T follicular helper cell (primary cell): Measurements from ENCODE around the gene SFXN2.
"Not testable (repeated sequence)": the region's sequence is repeated elsewhere in the genome, so short reads cannot be mapped to it uniquely, and the experiment has no call there.

Experiments
- DNase-seq: peaks from one replicate; pipeline ENCODE4 v3.0.0-alpha.2; 2020; ENCODE audit warnings: low read depth

The SFXN2 gene

DNA sequence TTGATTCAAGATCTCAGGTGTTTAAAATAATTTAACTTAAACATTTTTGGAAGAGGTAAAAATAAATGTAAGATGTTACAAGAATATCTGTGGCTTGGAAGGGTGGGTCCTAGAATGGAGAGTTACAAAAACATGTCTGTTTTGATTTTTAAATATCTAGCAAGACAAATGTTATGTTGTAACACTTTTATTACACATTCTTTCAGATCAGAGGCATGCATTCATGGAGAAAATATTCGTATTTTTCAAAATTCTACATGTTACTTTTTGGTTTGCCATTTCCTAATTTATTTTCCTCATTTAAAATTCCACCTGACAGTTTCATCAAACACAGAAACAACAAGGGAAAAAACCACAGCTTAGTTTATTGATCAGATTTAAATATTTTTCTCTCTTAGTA, 39.3 kb downstream of the SFXN2 start:
- no peak for DNase-seq

DNA sequence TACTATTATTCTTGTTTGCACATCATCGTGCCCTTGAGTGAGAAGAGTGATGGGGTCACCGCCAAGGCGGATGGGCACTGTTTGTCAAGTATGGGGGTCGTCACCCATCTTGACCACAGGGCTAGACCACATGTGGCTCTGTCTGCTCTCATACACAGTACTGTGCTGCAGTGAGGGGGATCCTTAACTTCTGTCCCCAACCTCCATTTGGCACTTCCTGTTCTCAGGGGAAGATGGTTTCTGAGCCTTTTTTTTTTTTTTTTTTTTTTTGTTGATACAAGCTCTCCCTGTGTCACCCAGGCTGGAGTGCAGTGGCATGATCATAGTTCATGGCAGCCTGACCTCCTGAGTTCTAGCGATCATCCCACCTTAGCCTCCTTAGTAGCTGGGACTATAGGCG, 42.9 kb downstream of the SFXN2 start:
- no peak for DNase-seq

DNA sequence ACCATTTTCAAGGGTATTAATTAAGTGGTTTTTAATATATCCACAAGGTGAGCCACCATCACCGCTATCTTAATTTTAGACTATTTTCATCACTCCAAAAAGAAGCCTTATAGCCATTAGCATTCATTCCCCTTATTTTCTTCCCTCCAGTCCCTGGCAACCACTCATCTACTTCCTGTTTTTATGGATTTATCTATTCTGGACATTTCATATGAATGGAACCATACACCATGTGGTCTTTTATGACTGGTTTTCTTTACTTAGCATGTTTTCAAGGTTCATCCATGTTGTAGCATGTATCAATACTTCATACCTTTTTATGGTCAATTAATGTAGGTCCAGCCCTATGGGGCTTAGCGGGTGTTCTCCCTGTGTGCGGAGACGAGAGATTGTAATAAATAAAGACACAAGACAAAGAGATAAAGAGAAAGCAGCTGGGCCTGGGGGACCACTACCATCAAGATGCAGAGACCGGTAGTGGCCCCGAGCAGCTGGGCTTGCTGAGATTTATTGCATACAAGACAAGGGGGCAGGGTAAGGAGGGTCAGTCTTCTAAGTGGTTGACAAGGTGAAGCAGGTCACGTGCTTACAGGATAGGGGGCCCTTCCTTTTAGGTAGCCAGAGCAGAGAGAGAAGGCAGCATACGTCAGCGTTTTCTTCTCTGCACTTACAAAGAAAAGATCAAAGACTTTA, 44.0 kb downstream of the SFXN2 start:
- DNase-seq = no peak

DNA sequence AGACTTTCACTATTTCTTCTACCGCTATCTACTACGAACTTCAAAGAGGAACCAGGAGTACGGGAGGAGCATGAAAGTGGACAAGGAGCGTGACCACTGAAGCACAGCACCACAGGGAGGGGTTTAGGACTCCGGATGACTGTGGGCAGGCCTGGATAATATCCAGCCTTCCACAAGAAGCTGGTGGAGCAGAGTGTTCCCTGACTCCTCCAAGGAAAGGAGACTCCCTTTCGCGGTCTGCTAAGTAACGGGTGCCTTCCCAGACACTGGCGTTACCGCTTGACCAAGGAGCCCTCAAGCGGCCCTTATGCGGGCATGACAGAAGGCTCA, 44.5 kb downstream of the SFXN2 start:
- DNase-seq = not testable (repeated sequence)

DNA sequence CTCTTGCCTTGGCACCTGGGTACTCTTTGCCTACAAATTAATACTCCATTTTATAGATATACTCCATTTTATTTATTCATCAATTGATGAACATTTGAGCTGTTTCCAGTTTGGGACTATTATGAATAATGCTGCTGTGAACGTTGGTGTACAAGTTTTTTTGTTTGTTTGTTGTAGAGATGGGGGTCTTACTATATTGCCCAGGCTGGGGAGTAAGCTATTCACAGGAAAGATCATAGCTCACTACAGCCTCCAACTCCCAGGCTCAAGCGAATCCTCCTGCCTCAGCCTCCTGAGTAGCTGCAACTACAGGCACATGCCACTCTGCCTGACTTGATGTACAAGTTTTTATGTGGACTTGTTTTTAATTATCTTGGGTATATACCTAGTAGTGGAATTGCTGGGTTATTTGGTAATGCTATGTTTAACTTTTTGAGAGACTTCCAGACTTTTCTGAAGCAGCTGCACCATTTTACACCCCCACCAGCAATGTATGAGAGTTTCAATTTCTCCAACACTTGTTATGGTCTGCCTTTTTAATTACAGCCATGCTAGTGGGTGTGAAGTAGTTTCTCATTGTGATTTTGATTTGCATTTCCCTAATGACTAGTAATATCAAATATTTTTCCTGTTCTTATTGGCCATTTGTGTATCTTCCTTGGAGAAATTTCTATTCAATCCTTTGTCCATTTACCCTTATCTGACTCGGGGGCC, 45.2 kb downstream of the SFXN2 start:
- DNase-seq = no peak

DNA sequence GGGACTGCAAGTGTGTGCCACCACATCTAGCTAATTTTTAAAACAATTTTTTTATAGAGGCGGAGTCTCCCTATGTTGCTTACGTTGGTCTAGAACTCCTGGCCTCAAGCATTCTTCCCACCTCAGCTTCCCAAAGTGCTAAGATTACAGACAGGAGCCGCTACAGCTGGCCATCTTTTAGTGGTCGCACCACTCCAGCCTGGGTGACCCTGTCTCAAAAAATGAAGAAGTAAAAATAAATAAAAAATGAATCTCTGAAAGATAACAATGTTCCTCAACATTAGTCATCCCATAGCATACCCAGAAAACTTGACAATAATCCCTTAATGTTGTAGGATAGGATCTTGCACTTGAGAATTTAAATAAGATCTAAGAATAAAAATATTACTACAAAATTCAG, 47.5 kb downstream of the SFXN2 start:
- DNase-seq = no peak

DNA sequence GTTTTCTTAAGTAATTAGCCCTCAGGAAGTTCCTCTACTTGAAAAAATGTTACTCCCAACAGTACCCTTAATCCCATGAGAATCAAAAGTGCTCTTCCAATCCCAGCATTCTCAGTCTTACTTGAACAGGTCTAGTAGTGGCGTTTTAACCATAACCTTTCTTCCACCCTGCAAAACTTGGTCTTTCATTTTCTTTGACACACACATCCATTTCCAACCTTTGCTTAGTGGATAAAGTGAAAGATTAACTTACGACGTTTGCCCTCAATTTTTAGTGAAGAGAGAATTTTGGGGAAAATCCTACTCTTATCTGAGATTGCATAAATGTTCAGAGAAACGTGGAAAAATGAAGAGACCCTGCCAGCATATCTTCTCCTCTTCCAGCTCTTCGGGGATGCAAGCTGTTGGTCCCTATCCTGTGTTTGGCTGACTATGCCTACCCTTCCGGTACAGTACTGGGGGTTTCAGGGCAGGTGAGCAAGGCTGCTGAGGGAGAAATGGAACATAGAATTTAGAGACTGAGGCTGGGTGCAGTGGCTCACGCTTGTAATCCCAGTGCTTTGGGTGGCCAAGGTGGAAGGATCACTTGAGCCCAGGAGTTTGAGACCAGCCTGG, 48.1 kb downstream of the SFXN2 start:
- DNase-seq = no peak

DNA sequence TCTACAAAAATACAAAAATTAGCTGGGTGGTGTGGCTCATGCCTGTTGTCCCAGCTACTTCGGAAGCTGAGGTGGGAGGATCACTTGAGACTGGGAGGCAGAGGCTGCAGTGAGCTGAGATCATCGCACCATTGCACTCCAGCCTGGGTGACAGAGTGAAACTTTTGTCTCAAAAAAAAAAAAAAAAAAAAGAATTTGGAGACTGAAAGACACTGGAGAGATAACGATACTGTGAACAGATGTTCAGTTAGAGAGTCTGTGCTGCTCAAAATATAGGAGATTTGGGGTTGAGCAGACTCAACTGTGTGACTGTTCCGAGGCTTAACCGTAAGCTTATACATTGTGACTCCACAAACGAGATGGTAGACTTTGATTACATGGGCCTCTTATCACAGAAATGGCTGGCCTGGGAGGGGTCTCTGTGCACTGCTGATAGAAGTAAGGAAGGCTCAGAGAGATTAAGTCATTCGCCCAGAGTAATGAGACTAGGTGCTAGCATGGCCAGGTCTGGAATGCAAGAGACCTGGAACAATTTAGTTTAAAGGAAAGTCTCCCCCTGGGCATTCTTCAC, 48.7 kb downstream of the SFXN2 start:
- DNase-seq = no peak

DNA sequence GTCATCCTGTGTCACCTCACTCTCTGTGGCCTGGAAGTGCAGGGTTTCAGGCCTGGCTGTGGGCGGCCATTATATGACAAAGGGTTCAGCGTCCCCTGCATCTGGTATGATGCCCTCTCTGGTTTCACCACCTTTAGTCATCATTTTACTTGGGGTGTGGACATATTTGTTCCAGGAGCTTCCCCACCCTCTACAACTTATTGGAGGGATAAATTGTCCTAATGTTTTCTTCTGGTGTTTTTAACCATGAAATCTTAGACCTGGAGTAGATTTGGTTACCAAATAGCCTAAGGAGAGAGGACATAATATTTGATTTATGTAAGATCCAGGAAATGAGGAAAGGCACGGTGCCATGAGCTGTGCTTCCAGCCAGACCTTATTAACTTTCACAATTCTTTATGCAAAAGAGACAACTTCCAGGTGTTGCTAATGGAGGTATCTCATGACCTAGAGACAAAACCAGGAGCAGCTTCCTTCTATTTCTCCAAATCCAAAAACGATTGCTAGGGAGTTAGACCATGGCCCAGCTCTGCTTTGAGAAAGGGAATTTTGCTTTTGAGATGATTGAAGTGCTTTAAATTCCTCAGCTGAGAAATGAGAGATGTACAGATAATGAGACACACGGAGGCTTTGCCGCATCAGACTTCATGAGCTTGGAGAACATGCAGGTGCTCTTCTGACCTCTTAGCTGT, 50.2 kb downstream of the SFXN2 start:
- DNase-seq = no peak

DNA sequence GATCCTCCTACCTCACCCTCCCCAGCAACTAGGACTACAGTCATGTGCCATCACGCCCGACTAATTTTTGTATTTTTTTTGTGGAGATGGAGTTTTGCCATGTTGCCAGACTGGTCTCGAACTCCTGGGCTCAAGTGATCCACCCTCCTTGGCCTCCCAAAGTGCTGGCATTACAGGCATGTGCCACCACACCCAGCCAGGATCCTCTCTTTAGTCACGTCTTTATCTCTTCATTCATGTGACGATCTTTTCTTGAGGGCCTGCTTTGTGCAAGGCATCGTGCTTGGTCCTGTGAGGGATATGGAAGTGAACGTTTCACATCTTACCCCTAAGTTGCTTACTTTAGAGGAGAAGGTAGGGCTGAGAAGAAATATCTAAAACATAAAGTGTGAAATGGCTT, 50.9 kb downstream of the SFXN2 start:
- no peak for DNase-seq

DNA sequence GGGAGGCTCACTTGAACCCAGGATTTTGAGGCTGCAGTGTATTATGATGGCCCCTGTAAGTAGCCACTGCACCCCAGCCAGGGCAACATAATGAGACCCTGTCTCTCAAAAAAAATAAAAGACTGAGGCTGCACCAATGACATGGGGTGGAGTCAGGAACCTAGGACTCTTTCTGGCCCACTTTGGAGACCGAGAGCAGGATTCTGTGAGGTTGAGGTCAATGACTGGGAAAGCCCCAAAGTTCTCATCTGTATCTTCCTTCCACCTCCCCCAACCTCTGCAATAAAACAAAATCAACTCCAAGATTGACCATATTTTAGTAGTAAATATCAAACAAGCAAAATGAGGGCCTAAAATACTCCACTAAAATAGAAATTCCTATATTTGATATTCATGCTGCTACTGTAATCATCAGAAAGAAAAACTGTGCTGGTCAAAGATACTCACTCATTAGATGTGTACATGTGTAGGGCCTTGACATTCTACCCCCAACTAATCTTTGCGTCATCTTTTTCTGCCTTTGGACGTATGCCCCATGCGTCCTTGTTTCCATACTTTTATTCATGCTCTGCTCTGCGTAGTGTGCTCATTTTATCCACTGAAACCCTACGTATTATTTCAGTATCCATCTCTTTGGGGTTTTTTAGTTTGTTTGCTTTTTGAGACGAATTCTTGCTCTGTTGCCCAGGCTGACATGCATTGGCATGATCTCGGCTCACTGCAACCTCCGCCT, 53.2 kb downstream of the SFXN2 start:
- DNase-seq = no peak

DNA sequence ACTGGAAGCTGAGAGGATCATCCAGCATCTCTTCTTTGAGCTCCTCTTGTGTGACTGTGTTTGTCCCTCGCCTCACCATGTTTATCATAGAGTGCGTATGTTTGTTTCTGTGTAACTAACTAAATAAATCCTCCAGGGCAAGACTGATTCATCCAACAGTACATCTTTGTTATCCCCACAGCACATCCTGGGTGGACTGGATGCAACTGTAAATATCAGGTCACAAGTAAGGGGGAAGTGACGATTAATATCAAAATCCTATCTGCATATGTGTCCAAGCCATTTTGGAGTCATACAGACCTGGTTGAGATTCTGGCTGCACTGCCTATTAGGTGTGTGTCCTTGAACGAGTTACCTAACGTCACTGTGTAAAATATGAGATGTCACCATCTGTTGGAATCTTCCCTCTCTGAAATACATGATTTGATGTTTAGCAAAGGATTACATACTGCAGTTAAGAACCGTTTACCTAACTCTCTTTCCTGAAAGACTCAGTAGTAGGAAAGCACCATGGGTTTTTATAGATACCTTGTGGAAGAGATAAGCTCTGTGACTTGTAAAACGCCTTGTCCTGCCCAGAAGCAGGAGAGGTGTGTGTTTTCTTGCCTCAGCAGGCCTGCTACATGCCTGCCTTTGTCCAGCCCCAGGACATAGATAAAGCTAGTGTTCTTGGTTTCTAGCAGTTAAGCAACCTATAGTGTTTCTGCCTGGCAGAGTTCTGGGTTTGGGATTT, 55.1 kb downstream of the SFXN2 start:
- no peak for DNase-seq

DNA sequence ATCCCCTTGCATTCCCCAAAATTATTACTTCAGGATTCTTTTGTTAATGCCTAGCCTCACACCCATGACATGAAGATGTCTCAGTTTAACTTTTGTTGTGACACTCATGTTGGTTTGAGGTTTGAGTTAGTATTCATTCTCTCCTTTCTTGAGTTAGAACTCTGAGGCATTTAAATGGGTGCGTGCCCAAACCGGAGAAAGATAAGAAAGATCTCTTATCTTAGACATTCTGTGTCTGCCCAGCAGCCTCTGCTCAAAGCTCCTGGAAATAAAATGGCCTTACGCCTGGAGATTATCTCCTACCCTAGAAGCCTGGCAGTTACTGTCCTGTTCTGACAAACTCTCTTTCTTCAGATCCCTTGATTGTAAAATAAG, 55.7 kb downstream of the SFXN2 start:
- no peak for DNase-seq

DNA sequence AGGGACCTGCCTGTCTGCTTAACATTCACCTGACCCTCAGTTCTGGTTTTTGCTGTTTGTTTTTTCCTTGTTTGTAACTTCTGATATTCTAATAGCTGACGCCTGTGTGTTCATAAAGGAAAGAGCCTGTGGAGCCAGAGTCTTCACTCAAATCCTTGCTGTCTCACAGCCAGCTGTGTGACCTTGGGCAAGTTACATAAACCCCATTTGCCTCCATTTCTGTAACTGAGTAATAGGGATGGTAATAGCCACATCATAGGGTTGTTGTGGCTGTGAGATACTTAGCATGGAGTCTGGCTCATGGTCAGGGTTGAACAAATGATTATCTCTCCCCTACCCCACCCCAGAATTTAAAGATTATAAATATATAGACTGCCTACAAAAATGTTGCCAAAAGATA, 56.4 kb downstream of the SFXN2 start:
- DNase-seq = no peak

DNA sequence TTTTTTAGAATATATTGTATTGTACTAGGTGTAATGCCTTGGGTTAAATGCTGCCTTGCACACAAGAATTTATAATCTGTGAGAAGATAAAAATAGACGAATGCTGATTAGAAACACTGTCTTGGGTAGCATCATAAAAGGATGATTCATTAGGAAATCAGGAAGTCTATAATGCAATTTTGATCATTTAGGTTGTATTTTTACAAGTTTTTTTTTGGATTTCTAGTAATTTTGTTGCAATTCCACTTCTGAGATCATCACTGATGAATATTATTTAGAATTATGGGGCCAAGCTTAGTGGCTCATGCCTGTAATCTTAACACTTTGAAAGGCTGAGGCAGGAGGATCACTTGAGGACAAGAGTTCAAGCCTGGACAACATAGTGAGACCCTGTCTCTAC, 58.9 kb downstream of the SFXN2 start:
- no peak for DNase-seq

DNA sequence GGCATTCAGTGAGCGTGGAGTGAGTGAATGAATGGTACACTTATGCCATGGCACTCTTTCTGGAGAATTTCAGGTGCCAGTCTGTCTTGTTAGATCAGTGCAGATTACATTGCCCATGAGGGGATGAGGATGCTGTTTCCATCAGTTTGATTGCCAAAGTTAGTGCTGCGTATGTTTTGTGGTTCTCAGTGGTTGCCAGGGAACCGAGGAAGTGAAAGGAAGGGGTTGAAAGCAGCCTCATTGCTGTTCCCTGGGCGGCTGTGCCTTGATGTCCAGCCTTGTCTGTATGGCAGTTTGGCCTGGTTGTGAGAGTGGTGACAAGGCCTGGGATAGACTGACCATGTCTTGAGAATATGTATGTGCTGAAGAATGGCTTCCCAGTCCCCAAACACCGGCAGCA, 59.5 kb downstream of the SFXN2 start:
- no peak for DNase-seq

DNA sequence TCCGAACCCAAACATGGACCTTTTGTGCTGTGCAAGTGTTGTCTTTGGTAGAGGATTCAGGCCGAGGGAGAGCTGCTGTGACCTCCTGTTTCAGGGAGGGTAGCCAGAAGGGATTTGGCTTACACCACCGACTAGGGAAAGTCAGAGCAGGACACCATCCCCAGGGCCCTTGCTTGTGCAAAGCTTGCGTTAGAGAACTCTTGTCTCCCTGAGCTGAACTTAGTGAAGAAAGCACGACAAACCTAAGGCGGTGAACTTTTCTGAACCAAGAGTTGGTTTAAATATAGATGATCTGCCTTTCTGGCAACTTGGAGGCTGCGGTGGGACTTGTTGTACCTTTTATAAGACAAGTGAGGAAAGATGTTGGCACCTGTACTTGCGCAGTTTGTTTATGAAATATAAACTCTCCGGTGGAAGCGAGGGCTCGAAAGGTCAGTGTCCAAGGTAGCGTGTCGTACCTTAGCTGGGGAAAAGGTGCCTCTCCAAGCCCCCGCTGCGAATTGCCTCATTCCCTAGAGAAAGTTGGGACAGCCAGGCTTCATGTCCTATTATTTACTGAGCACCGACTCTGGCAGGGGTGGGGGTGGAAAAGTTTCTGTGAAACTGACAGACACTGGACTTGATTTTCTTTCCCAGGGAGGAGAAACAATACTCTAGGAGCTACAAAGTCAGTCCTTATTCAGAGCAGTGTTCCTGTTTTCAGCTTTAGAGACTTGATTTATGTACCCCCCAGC, 60.9 kb downstream of the SFXN2 start:
- DNase-seq = no peak

DNA sequence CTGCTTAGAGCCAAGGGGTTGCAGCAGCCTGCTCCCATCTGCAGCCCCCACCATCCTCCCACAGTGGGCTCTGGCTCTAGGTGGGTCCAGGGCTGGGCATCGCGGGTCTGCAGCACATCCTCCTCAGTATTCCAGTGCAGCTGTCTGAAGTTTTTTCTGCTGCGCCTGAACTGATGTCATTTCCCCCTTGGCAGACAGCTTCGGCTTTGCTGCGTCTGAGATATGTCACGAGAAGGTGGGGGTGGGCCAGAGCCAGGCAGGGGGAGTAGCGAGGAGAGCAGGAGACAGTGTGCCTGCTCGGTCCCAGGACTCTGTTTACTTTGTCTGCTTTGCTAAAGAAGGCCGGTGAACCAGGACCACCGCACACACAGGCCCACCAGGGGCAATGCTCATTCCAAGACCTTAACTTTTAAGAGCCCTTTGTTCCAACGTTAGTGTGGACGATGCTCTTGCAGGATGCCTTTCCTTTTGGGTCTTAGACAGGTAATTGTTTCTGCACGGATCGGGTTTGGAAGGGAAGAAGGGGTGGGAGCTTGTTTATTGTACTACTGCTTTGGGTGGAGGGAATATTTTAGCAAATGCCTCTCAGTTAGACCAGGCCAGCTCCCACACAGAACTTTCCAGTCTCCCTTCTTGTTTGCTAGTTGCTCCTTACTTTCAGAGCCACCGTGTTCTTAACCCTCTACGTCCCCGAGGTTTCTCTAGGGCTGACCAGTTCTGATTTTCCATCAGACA, 61.7 kb downstream of the SFXN2 start:
- DNase-seq = no peak

DNA sequence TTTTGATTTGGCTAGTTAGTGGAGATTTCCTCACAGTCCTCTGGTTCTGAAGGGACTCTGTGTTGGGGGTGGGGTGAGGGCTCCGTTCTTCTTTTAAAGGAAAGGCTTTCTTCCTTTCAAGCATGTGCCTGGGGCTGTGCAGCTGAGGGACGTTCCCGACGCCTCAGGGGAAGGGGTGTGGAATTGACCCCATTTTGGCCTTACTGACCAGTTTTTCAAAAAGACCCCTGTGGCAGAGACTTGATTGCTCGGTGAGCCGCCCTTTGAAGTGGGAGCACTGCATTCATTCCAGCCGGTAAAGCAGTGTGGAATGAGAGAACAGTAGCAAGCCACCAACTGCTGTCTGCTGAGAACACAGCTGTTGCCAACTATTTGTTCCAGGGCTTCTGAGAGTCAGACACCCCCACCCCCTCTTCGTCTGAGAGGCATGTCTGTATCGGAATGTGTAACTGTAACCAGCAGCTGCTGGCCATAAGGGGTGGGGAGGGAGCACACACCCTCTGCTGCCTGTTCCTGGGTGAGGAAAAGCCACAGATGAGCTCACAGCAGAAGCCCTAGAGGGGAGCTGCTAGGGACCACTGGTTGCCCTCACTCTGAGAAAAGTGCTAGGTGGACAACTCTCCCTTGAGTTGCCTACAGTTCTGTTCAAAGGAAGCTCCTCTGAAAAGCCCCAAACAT, 62.5 kb downstream of the SFXN2 start:
- DNase-seq = no peak
